Measurements from ENCODE around the gene SDC3. TPM values are rescaled to one million over a fixed set of nuclear protein-coding genes. Genes with fewer than 3 reads are reported as not detected.
A peak's percentile ranks its signal among the peaks of the same experiment; 100 is the strongest.

SDC3 gene
- polyA plus RNA-seq, 1 donor from 2014 or later = not detected

DNA sequence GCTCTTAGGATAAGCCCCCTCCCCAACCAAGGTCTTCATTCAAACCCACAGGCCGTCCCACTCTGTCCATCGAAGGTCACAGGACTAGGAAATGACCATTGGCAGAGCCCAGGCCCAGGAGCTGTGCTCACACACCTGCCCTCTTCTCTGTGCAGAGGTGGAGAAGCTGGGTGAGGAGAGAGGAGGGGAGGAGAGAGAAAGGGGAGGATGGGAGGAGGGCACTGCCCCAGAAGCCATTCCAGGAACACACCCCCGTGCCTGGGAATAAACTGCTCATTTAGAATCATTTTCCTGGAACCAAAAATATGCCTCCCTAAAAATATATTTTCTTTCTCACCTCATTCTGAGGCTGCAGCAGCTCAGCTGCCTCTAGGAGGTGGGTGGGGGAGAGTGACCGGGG lies 6.4 kb upstream of the SDC3 start:
- H3K4me3 Mint-ChIP-seq = no peak overlapping the region
- H3K4me1 Mint-ChIP-seq = peaks cover 0 to 8% (median 6%) of the 10 kb centered on the region in 3 donors
- no peak overlapping the region for H3K27ac Mint-ChIP-seq
- H3K27me3 Mint-ChIP-seq = peaks cover 8% of the 10 kb centered on the region
- H3K9me3 Mint-ChIP-seq = no peaks in the 10 kb centered on the region
- H3K36me3 Mint-ChIP-seq = peaks cover 2% of the 10 kb centered on the region

DNA sequence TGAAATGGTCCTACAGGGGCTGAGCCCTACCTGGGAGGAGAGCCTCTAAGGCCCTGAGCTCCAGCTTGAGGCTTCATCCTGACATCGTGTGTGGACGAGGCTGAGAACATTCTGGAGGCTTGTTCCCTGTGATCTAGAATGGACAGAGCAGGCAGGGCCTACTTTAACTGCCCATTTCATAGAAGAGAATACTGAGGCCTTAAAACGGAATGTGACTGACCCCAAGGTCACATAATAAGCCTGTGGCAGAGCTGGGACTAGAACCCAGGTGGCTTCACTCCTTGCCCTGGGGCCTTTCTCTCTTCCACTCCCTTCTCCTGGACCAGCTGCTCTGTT lies 6.0 kb upstream of the SDC3 start:
- H3K4me1 Mint-ChIP-seq = peaks cover 3 to 12% (median 10%) of the 10 kb centered on the region in 3 donors
- H3K9me3 Mint-ChIP-seq = no peaks in the 10 kb centered on the region
- peaks cover 12% of the 10 kb centered on the region for H3K27me3 Mint-ChIP-seq
- peaks cover 2% of the 10 kb centered on the region for H3K36me3 Mint-ChIP-seq
- H3K4me3 Mint-ChIP-seq = no peak overlapping the region
- H3K27ac Mint-ChIP-seq = no peak overlapping the region

DNA sequence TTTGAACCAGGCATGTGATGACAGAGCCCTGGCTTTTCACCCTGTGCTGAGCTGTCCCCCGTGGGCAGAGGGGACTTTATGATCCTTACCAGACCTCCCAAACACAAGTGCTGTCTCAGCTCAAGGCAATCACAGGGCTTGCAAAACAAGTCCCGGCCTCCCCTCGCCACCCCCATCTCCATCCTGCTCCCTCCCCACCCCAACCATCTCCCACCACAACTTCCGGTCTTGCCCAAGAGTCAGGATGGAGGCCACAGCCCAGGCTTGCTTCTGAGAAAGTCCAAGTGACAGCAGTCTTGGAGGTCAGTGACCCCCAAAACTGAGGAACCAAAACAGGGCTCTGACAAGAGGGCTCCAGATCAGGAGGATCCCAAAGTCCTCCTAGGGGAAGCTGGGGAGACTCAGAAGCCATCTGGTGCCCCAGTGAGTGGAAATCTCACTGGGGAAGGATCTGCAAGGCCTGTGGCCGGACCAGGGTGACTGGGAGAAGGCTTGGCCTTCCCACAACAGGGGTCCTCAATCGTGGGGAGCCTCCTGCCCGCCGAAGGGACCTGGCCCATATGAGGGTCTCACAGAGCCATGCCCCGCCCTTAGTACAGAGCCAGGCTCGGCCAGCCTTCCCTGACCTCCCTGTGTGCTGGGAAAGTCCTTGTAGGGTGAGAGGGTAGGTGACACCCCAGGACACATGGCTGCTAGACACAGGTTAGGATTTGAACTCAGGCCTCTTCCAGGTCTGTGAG lies 4.5 kb upstream of the SDC3 start:
- Mint-ChIP-seq H3K27ac (no peak overlapping the region), H3K4me3 (no peak overlapping the region), H3K4me1 (peaks cover 7 to 15% (median 14%) of the 10 kb centered on the region in 3 donors), H3K36me3 (peaks cover 2% of the 10 kb centered on the region), H3K27me3 (peaks cover 18% of the 10 kb centered on the region), H3K9me3 (no peaks in the 10 kb centered on the region)

DNA sequence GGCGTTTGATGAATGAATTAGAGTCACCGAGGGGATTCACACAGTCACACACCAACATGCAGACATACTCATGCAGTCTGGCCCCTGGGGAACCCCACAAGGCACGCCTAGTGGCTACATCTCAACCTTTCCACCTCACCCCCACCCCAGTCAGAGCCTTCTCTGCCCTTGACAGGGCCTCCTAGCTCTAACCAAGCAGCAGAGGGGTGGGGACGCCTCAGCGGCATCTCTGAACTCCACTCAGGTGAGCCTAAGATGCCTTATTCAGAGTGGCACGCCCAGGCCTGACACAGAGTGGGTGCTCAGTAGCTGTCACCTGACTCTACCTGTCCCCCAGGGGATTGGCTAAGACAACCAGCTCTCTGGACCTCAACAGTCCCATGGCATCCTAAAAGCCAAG lies 3.7 kb upstream of the SDC3 start:
- Mint-ChIP-seq H3K27me3 (peaks cover 24% of the 10 kb centered on the region), H3K4me3 (no peak overlapping the region), H3K36me3 (no peaks in the 10 kb centered on the region), H3K27ac (peak overlapping the region in 1 of 3 donors; percentile 83), H3K4me1 (peaks cover 12 to 20% (median 14%) of the 10 kb centered on the region in 3 donors), H3K9me3 (no peaks in the 10 kb centered on the region)

DNA sequence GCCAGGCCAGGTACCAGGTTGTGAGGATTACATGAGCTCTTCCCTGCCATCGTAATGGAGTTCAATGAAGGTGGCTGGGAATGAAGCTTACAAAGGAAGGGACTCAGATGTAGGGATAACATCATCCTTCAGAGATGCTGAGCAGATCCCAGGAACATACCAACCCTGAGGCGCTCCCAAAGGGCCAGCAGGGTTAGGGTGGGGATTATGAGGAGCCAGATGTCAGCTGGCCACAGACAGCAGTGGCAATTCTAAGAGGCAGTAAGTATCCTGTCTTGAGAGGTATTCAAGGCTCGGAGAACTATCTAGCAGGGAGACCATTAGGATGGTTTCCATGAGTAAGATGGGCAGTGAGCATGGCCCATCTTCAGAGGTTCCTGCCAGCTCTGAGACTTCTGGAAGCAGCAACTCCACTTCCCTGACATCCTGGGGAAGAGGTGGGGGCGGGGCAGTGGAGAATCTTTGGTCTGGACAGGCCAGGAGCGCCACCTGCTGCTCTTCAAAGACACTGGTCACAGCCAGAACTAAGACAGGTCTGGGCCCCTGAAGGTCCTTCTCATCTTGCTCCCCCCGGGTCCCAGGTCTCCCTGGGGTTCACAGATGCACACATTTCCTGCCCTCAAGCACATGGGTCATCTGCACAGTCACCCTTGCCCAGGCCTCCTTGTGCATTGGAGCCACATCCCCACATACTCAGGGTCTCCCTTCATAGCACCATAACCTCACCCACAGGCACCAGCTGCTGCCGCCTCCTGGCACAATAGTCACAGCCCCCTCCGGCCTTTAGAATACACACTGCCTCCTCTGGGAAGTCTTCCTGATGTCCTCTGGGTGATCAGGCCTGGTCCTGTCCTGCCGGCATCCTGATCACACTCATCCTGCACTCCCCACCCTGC lies 2.7 kb upstream of the SDC3 start:
- Mint-ChIP-seq H3K4me1 (peaks cover 12 to 21% (median 14%) of the 10 kb centered on the region in 3 donors), H3K27ac (no peak overlapping the region), H3K36me3 (no peaks in the 10 kb centered on the region), H3K9me3 (no peaks in the 10 kb centered on the region), H3K27me3 (peaks cover 27% of the 10 kb centered on the region), H3K4me3 (peak overlapping the region in 3 of 4 donors; percentile 28 to 33 (median 28))

DNA sequence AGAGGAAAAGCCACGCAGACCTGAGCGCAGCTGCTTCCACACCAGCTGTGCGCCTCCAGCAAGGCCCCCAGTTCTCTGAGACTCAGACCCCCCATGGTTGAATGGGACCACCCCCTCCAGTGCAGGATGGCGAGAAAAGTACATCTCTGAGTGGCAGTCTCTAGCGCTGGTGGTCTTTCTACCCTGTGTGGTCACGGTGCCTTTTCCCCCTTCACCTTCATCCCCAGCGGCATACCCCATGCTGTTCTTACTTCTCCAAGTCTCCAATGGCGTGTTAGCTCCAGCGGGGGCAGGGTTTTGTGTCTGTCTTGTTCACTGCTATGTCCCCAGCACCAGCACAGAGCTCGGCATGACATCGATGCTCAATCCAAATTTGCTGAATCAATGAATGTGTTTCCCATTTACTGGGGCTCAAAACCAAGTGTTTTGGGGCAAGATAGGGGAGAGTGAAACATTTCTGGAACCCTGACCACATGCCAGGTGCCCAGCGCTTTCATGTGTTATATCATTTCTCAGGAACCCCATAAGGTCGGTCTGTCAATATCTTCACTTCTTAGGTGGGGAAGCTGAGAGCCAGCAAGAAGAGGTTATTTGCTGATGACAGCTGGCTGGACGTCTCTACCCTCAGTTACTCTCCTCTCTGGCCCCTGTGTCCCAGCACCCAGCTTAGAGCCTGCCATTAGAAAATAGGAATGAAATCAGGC lies 959 bp upstream of the SDC3 start:
- Mint-ChIP-seq H3K9me3 (no peaks in the 10 kb centered on the region), H3K27ac (peak overlapping the region; percentile 2 to 83 (median 76))

DNA sequence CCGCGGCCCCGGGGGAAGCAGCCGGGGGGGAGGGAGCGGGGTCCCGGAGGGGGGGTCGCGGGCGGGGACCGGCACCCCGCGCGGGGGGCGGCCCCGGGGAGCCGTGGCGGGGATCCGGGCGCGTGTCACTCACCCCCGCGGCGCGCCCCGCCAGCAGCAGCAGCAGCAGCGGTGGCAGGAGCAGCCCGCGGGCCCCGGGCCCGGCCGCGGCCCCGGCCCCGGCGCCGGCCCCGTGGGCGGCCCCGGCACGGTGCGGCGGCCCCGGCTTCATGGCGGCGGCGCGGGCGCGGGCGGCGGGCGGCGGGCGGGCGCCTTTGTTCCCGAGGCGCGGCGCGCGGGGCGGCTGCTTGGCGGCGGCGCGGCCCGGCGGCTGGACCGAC lies 252 bp downstream of the SDC3 start:
- peaks cover 1% of the 10 kb centered on the region for H3K36me3 Mint-ChIP-seq
- no peak overlapping the region for H3K4me3 Mint-ChIP-seq
- H3K27me3 Mint-ChIP-seq = peaks cover 36% of the 10 kb centered on the region
- peaks cover 13 to 21% (median 14%) of the 10 kb centered on the region in 3 donors for H3K4me1 Mint-ChIP-seq
- no peaks in the 10 kb centered on the region for H3K9me3 Mint-ChIP-seq
- no peak overlapping the region for H3K27ac Mint-ChIP-seq

More for the DNA sequence above, 959 bp upstream of the SDC3 start:
- H3K27me3 Mint-ChIP-seq = peaks cover 34% of the 10 kb centered on the region
- H3K4me1 Mint-ChIP-seq = peaks cover 13 to 21% (median 14%) of the 10 kb centered on the region in 3 donors
- H3K4me3 Mint-ChIP-seq = peak overlapping the region; percentile 51 to 94 (median 79)
- peaks cover 1% of the 10 kb centered on the region for H3K36me3 Mint-ChIP-seq

DNA sequence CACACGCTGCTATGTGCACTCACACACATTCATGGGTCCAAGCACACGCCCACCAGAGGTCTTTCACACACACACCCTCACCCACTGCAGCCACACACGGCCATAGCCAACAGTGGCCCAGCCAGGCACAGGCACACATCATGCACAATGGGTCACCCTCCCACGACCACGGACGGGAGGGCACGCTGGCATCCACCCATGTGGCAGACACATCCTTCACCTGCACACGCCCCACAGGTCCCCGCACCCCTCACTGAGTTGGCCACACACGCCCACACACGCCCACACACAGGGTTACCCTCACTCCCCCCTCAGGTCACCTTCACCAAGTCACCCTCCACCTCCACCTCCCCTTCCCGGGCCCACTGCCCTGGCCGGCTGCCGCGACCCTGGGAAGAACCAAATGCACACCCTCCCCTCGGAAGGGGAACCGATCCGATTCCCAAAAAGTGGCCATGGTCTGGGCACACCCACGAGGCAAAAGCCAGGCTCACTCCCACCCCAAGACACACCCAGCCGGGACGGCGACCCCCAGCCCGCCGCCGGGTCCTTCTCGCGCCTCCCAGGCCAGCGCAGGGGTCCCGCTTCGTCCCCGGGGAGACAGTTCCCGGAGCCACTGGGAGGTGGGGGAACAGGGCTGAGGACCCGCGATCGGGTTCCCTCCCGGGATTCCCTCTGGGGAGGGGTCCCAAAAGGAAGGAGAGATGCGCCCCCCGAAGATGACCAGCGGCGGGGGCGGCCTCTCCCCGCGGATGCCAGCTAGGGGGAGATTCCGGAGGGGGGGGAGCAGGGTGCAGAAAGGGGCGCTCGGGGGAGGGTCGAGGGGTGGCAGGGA lies 860 bp downstream of the SDC3 start:
- Mint-ChIP-seq H3K9me3 (no peaks in the 10 kb centered on the region), H3K4me1 (peaks cover 13 to 21% (median 14%) of the 10 kb centered on the region in 3 donors), H3K36me3 (peaks cover 1% of the 10 kb centered on the region), H3K27me3 (peaks cover 36% of the 10 kb centered on the region), H3K4me3 (peak overlapping the region; percentile 70 to 89 (median 82)), H3K27ac (peak overlapping the region in 2 of 3 donors; percentile 27 to 62)

DNA sequence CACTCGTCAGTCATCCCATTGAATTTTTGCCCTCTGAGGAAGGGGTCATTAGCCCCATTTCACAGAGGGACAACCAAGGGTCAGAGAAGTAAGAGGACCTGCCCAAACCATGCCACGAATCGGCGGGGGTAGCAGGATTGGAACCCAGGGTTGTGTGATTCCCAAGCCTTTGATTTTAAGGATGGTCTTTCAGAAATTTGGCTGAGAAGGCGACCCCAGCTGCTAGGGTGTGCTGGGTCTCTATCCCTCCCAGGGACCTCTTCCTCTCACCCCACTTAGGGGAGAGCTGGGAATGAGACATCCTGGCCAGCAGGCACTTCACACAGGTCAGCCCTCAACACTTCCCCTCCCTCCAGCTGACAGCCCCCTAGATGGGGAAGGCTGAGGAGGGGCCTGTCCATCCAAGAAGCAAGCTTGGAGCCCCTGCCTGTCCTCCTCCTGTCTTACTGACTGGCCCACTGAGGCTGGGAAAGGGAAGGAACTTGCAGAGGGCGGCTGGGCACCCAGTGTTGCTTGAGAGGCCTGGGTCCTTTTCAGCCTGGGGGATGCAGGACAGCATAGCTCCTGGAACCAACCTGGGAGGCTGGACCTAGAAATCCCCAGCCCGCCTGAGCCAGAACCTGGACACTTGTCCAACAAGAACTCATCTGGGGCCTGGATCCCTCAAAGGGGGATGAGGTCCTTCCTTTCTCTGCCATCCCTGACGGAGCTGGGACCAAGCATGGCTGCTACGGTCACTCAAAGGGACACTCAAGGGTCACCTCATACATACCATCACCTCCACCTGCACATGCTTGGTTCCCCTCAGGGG lies 1.7 kb downstream of the SDC3 start:
- peak overlapping the region in 2 of 3 donors; percentile 27 to 62 for H3K27ac Mint-ChIP-seq
- H3K36me3 Mint-ChIP-seq = peaks cover 1% of the 10 kb centered on the region
- H3K9me3 Mint-ChIP-seq = no peaks in the 10 kb centered on the region
- peaks cover 36% of the 10 kb centered on the region for H3K27me3 Mint-ChIP-seq
- peak overlapping the region; percentile 70 to 89 (median 82) for H3K4me3 Mint-ChIP-seq
- peaks cover 13 to 21% (median 14%) of the 10 kb centered on the region in 3 donors for H3K4me1 Mint-ChIP-seq

DNA sequence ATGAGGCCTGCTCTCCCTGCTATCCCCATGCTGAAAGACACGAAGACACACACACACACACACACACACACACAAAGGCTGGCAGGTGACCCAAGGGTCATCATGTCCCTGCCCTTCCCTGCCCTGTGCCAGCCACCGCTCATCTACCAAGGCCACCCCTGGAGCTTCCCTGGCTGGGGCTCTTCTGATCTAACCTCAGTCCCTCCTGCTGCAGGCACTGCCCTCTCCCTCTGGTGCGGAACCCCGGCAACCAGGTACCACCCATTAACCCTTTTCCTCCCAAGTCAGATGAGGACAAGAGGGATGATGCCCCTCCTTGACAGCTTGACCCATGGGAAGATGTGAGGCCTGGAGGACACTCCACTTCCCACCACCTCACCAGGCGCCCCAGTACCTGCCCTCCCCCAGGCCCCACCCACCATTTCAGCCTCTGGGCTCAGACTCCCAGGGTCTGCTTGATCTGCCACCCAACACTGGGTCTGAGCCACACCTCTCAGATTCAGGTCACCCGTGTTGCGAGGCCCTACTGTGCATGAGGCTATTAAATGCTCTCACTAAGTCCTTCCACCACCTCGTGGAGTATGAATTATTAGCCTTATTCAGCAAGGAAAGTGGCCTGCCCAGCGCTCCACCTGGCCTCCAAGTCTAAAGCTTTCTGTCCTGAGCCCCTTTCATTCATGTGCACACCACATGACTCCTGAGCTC lies 2.5 kb downstream of the SDC3 start:
- H3K4me3 Mint-ChIP-seq = peak overlapping the region in 3 of 4 donors; percentile 4 to 87 (median 69)

DNA sequence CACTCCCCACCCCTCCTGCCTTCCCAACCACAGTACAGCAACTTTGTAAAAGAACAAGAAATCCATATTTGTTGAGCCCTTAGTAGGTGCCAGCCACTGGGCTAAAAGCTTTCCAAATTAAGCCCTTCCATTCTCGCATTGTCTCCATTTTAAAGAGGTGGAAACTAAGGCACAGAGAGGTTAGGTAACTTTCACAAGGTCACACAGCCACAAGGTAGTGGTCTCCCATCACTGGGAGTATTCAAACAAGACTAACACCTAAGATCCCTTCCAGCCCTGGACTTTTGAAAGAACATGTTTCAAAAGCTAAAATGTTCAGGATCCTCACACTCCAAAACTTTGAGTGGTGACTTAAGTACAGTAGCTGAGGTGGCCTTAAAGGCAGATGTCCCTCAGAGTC lies 3.2 kb downstream of the SDC3 start:
- no peak overlapping the region for H3K27ac Mint-ChIP-seq
- H3K4me1 Mint-ChIP-seq = peaks cover 12 to 15% (median 13%) of the 10 kb centered on the region in 3 donors
- H3K4me3 Mint-ChIP-seq = peak overlapping the region in 3 of 4 donors; percentile 1 to 69 (median 4)
- H3K9me3 Mint-ChIP-seq = no peaks in the 10 kb centered on the region
- H3K27me3 Mint-ChIP-seq = peaks cover 31% of the 10 kb centered on the region
- H3K36me3 Mint-ChIP-seq = peaks cover 1% of the 10 kb centered on the region

More for the DNA sequence above, 2.5 kb downstream of the SDC3 start:
- peaks cover 1% of the 10 kb centered on the region for H3K36me3 Mint-ChIP-seq
- H3K4me1 Mint-ChIP-seq = peaks cover 13 to 21% (median 14%) of the 10 kb centered on the region in 3 donors
- H3K9me3 Mint-ChIP-seq = no peaks in the 10 kb centered on the region
- H3K27ac Mint-ChIP-seq = no peak overlapping the region
- H3K27me3 Mint-ChIP-seq = peaks cover 34% of the 10 kb centered on the region

DNA sequence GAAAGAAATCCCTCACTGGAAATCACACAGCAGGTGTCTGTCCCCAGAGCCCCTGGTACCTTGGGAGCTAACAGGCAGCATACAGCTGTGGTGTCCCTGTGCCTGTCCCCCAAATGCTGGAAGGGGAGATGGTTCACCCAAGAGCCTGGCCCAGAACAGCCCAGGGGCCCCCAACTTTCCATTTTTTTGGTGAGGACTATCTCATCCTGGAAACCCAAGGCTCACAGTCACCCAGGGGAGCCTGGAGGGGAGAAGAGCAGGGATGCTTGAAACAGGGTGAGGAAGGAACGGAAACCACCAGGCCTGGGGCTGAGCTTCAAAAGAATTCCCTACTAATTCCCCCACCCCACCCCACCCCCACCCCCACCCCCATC lies 3.6 kb downstream of the SDC3 start:
- peaks cover 28% of the 10 kb centered on the region for H3K27me3 Mint-ChIP-seq
- H3K4me1 Mint-ChIP-seq = peaks cover 8 to 13% (median 13%) of the 10 kb centered on the region in 3 donors
- no peak overlapping the region for H3K27ac Mint-ChIP-seq
- H3K9me3 Mint-ChIP-seq = no peaks in the 10 kb centered on the region
- peaks cover 1% of the 10 kb centered on the region for H3K36me3 Mint-ChIP-seq
- no peak overlapping the region for H3K4me3 Mint-ChIP-seq

Measured in IgD-negative memory B cell (primary cell).